Ectodermal cell (in vitro differentiated cells): ENCODE results near the gene TMEM178A.

ENCODE experiments used
- H3K27ac ChIP-seq: 2 replicates; pipeline ENCODE4 v1.7.0; 2013; ENCODE audit warnings: mild to moderate bottlenecking, low read depth, low read length; ENCODE audit not compliant: insufficient read depth, poor library complexity, severe bottlenecking
- H3K27me3 ChIP-seq: 2 replicates; pipeline ENCODE4 v1.7.0; 2013; ENCODE audit warnings: mild to moderate bottlenecking, low read length; ENCODE audit not compliant: insufficient read depth, control insufficient read depth, poor library complexity, severe bottlenecking
- H3K36me3 ChIP-seq: one replicate; pipeline ENCODE4 v1.7.0; 2013; ENCODE audit warnings: low read length; ENCODE audit not compliant: control insufficient read depth, insufficient read depth
- H3K4me1 ChIP-seq: one replicate; pipeline ENCODE4 v1.7.0; 2013; ENCODE audit warnings: low read length; ENCODE audit not compliant: control insufficient read depth, insufficient read depth
- H3K4me3 ChIP-seq: 2 replicates; pipeline ENCODE4 v1.7.0; 2013; ENCODE audit warnings: low read depth, low read length, control low read depth; ENCODE audit not compliant: insufficient read depth
- H3K9me3 ChIP-seq: 2 replicates; pipeline ENCODE4 v1.7.0; 2013; ENCODE audit warnings: mild to moderate bottlenecking, low read length, moderate library complexity; ENCODE audit not compliant: control insufficient read depth
- WGBS, 2 experiments: methylation state at CpG; one replicate each; pipeline ENCODE4 v1.1.7; 2013; ENCODE audit warnings: missing lambda C conversion rate in 2 of 2; 5-methylcytosine and 5-hydroxymethylcytosine counted together

The TMEM178A gene

DNA sequence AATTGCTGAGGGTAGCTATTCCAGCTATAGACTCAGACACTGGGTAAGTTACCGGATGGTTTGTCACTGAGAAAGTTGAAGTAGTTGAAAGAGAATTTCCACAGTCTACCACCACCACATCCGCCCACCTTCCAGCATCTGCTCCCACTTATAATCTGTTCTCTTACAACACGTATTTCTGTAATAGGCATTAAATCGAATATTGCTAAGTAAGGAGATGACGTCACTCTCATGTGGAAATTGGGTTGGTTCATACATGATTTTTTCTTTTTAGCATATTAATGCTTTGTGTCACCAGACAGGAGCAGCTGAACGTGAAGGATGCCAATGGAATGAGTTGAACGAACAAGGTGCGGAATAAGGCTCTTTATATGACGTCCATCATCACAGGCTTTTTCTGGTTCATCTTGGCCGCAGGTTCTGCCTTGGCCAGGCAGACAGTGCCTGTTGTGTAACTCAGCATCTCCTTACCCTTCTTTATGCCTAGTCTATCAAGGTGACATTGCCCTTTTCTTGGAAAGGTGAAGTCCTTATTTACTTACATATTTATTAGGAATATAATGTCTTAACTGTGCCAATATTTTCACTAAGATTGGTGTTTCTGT lies 67.5 kb downstream of the TMEM178A start:
- peaks cover 7% of the 10 kb centered on the region for H3K36me3 ChIP-seq
- H3K27ac ChIP-seq, result no peak overlapping the region
- no peaks in the 10 kb centered on the region for H3K27me3 ChIP-seq
- no peak overlapping the region for H3K4me3 ChIP-seq
- H3K9me3 ChIP-seq, result no peaks in the 10 kb centered on the region
- H3K4me1 ChIP-seq, result no peaks in the 10 kb centered on the region
- 96 to 97% methylated on average over 7 to 10 of the region's 10 CpGs for WGBS, 2 experiments

- Histone ChIP-seq H3K4me3 (no peak overlapping the region), H3K9me3 (no peaks in the 10 kb centered on the region), H3K27ac (no peak overlapping the region), H3K4me1 (no peaks in the 10 kb centered on the region), H3K36me3 (peaks cover 7% of the 10 kb centered on the region), H3K27me3 (no peaks in the 10 kb centered on the region)
Observed at GRCh38 chr2:39734445-39734844, 68.7 kb downstream of the TMEM178A start.

DNA sequence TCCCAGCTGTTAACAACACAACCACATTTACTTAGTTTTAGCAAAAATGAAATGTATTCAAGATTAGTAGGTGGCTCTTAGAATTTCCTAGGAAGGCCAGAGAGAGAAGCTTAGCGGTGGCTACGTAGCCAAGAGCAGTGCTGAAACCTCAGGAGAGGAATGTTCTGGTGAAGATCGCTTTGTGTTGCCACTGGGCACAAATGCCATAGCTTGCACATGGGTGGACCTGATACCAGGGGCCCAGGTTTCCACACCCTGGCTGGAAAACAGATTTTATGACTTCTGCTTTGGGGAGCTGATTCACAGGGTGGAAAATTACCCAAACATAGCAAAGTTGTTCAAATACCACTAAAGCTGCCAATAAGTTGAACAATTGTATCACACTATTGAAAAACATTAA lies 69.9 kb downstream of the TMEM178A start:
- Histone ChIP-seq H3K4me3 (no peak overlapping the region), H3K4me1 (no peaks in the 10 kb centered on the region), H3K27me3 (no peaks in the 10 kb centered on the region), H3K36me3 (peaks cover 15% of the 10 kb centered on the region), H3K27ac (no peak overlapping the region), H3K9me3 (no peaks in the 10 kb centered on the region)
- 91 to 95% methylated on average over 3 of the region's 3 CpGs for WGBS, 2 experiments

GRCh38 chr2:39736640-39737039 lies 70.9 kb downstream of the TMEM178A start:
- 88 to 89% methylated on average over 6 of the region's 6 CpGs for WGBS, 2 experiments
- no peak overlapping the region for H3K27ac ChIP-seq
- peaks cover 18% of the 10 kb centered on the region for H3K36me3 ChIP-seq
- H3K9me3 ChIP-seq, result no peaks in the 10 kb centered on the region
- H3K4me3 ChIP-seq, result no peak overlapping the region
- no peaks in the 10 kb centered on the region for H3K27me3 ChIP-seq
- no peaks in the 10 kb centered on the region for H3K4me1 ChIP-seq

GRCh38 chr2:39737661-39738060 lies 71.9 kb downstream of the TMEM178A start:
- Histone ChIP-seq H3K27me3 (no peaks in the 10 kb centered on the region), H3K9me3 (no peaks in the 10 kb centered on the region), H3K4me1 (no peaks in the 10 kb centered on the region), H3K27ac (no peak overlapping the region), H3K4me3 (no peak overlapping the region), H3K36me3 (peaks cover 22% of the 10 kb centered on the region)
- 25 to 32% methylated on average over 8 of the region's 8 CpGs for WGBS, 2 experiments

GRCh38 chr2:39738936-39739335 lies 73.2 kb downstream of the TMEM178A start:
- Histone ChIP-seq H3K36me3 (peaks cover 22% of the 10 kb centered on the region), H3K9me3 (no peaks in the 10 kb centered on the region), H3K27me3 (no peaks in the 10 kb centered on the region), H3K4me1 (no peaks in the 10 kb centered on the region), H3K4me3 (no peak overlapping the region), H3K27ac (no peak overlapping the region)
- 87 to 90% methylated on average over 2 of the region's 2 CpGs for WGBS, 2 experiments

- WGBS, 2 experiments, result 84 to 89% methylated on average over 5 of the region's 5 CpGs
- H3K27me3 ChIP-seq, result no peaks in the 10 kb centered on the region
- no peaks in the 10 kb centered on the region for H3K4me1 ChIP-seq
- no peak overlapping the region for H3K27ac ChIP-seq
- no peaks in the 10 kb centered on the region for H3K9me3 ChIP-seq
- peaks cover 22% of the 10 kb centered on the region for H3K36me3 ChIP-seq
- H3K4me3 ChIP-seq, result no peak overlapping the region
Observed at GRCh38 chr2:39739386-39739785, 73.7 kb downstream of the TMEM178A start.

DNA sequence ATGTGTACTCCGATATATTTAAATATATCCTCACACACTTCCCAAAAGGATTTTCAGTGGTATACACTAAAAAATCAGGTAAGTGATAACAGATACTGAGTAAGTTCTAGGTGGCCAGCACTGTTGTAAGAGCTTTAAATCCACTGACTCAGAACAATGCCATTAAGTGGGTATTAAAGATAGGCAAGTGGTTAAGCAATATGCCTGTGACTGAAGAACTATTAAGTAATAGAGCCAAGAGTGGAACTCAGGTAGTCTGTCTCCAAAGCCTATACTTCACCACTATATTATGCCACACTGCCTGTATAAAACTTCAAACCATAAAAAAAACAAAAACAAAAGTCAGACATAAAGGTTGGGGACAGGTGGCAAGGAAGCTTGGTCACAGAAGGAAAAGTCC lies 76.2 kb downstream of the TMEM178A start:
- no peaks in the 10 kb centered on the region for H3K27me3 ChIP-seq

GRCh38 chr2:39743269-39743776 lies 77.6 kb downstream of the TMEM178A start:
- Histone ChIP-seq H3K27ac (no peak overlapping the region), H3K4me1 (no peaks in the 10 kb centered on the region), H3K4me3 (no peak overlapping the region), H3K27me3 (no peaks in the 10 kb centered on the region), H3K9me3 (no peaks in the 10 kb centered on the region), H3K36me3 (peaks cover 15% of the 10 kb centered on the region)
- 58 to 65% methylated on average over 1 of the region's 1 CpG for WGBS, 2 experiments

More for the DNA sequence above, 76.2 kb downstream of the TMEM178A start:
- peaks cover 15% of the 10 kb centered on the region for H3K36me3 ChIP-seq
- WGBS, 2 experiments, result no CpG with 5 or more reads among the region's 1 CpG
- H3K4me1 ChIP-seq, result no peaks in the 10 kb centered on the region
- no peaks in the 10 kb centered on the region for H3K9me3 ChIP-seq
- no peak overlapping the region for H3K27ac ChIP-seq
- H3K4me3 ChIP-seq, result no peak overlapping the region

DNA sequence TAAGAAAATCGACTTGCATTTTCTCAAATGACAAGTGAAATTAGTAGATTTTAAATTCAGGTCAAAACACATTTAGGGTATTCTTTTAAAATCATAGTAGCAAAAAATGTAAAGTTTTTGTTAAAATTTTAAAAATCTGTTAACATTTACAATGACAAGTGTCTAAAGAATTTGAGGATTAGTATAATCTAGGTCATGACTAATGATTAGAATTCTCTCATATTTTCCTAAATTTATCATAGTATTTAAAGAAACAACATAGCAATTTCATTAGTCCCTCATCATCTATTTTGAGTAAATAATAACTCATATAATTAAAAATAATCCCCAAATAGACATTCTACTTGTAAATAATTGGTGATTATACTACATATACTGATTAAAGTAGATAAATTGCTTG lies 89.7 kb downstream of the TMEM178A start:
- H3K27me3 ChIP-seq, result no peaks in the 10 kb centered on the region

DNA sequence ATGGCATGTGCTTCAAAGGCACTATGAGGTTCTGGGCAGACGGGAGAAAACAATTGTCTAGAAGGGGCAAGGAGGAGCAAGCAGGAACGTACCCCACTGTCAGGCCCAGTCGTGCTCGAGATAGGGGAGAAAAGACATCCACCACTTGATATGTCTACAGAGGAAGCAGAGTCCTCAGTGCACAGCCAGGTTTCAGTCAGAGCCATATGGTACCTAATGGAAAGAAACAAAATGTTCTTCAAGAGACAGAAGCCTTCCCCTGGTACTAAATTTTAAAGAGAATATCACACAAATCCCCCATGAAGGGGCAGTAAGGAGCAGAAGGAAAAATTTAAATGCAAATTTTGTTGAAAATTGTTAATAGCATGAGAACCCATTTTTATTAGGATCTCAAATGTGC lies 91.4 kb downstream of the TMEM178A start:
- Histone ChIP-seq H3K27me3 (no peaks in the 10 kb centered on the region), H3K4me1 (no peaks in the 10 kb centered on the region), H3K9me3 (no peaks in the 10 kb centered on the region), H3K36me3 (peaks cover 7% of the 10 kb centered on the region), H3K4me3 (no peak overlapping the region), H3K27ac (no peak overlapping the region)
- 86 to 95% methylated on average over 4 of the region's 4 CpGs for WGBS, 2 experiments

More for the DNA sequence above, 89.7 kb downstream of the TMEM178A start:
- Histone ChIP-seq H3K4me3 (no peak overlapping the region), H3K27ac (no peak overlapping the region), H3K4me1 (no peaks in the 10 kb centered on the region), H3K36me3 (peaks cover 13% of the 10 kb centered on the region), H3K9me3 (no peaks in the 10 kb centered on the region)
- WGBS, 2 experiments, result no CpG with 5 or more reads among the region's 1 CpG
